Lower leg skin (tissue), 3 donors: Measurements from ENCODE around the gene ADGRL3.

Experiments
- CTCF ChIP-seq, 3 donors: fragments of 450-650 bp; IDR thresholded peaks; one replicate each; pipeline ENCODE4 v1.5.1; 2016; ENCODE audit warnings: antibody characterized with exemption in 3 of 3, mild to moderate bottlenecking in 3 of 3, moderate library complexity in 2 of 3
- POLR2A ChIP-seq, 2 donors: fragments of 450-650 bp; IDR thresholded peaks; one replicate each; pipeline ENCODE4 v1.6.1; 2016 to 2017; ENCODE audit warnings: antibody characterized with exemption in 2 of 2, mild to moderate bottlenecking in 1 of 2, moderate library complexity in 1 of 2

- TF ChIP-seq CTCF (IDR thresholded peaks at IDR 0.05): no peak
- TF ChIP-seq POLR2A (IDR thresholded peaks at IDR 0.05): no peak
Observed at GRCh38 chr4:61588621-61589402, 388.7 kb downstream of the ADGRL3 start.
